ENCODE results near the gene CA10.

DNA sequence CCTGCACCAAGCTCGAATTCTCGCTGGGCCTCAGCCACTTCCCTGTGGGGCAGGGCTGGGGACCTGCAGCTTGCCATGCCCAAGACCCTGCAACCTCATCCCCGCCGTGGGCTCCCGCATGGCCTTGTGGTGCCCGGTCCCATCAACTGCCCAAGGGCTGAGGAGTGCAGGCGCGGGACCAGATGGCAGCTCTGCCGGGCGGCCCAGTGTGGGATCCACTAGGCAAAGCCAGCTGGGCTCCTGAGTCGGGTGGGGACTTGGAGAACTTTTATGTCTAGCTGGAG lies 489.6 kb downstream of the CA10 start:
- TF ChIP-seq POLR2A (IDR thresholded peaks at IDR 0.05) (no peak), CTCF (IDR thresholded peaks at IDR 0.05) (no peak)

Data from right lobe of liver (tissue), 4 donors.